DMS 273 (cell line): ENCODE measurements around the gene TTC28.

Experiments used
- DNase-seq: peaks from one replicate; lab custom pipeline; 2025; ENCODE audit not compliant: unreplicated experiment; lab: John Stamatoyannopoulos, UW

The TTC28 gene

DNA sequence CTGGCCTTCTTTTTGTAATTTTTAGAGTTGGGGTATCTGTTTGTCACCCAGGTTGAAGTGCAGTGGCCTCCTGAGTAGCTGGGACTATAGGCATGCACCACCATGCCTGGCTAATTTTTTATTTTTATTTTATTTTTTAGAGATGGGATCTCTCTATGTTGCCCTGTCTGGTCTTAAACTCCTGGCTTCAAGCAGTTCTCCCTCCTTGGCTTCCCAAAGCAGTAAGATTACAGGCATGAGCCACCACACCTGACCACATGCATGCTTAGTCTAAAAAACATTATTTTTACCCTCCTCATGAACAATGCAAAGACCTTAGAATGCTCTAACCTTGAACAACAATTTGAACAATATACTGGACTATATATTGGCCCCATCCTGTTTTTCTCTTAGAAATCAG lies 738.5 kb downstream of the TTC28 start:
- no peak for DNase-seq

DNA sequence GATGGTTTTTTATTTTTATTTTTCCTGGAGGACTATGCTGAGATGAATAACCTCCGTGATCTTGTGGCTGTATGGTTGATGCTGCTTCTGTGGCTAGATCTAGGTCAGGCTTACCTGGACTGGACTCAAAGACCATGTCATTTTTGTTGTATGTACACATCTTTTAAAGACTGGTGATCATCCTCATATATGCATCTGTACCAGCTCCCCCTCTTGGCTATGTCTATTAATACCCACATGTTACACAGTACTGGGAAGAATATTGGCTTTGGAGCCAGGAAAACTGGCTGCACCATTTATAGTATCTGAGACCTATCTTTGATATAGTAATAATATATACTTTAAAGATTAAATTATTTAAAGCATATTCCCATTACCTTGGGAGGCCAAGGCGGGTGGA lies 742.2 kb downstream of the TTC28 start:
- peak; percentile 15 for DNase-seq

DNA sequence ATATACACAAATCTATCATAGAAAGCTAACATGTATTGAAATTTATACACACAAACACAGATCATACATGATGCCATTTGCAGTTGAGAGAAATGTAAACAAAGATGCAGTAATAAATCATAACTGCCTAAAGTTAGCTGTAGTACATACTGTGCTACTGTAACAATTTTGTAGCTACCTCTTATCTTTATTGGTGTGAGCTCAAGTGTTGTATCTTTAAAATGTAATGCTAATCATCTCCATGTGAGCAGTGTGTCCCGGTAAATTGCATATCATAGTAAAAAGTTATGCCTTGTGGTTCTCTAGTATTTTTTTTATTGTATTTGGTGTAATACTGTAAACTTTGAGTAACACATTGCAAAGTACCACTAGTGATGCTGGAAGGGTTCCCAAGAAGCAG lies 743.7 kb downstream of the TTC28 start:
- no peak for DNase-seq

DNA sequence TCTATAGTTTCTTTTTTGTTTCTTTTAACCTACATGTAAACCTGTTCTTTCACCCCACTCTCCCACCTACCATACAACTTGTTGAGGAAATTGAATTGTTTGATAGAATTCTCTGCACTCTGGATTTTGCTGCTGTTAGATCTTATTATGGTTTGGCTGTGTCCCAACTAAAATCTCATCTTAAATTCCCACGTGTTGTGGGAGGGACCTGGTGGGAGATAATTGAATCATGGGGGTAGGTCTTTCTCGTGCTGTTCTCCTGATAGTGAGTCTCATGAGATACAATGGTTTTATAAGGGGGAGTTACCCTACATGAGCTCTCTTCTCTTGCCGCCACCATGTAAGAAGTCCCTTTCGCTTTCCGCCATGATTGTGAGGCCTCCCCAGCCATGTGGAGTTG lies 745.6 kb downstream of the TTC28 start:
- no peak for DNase-seq

DNA sequence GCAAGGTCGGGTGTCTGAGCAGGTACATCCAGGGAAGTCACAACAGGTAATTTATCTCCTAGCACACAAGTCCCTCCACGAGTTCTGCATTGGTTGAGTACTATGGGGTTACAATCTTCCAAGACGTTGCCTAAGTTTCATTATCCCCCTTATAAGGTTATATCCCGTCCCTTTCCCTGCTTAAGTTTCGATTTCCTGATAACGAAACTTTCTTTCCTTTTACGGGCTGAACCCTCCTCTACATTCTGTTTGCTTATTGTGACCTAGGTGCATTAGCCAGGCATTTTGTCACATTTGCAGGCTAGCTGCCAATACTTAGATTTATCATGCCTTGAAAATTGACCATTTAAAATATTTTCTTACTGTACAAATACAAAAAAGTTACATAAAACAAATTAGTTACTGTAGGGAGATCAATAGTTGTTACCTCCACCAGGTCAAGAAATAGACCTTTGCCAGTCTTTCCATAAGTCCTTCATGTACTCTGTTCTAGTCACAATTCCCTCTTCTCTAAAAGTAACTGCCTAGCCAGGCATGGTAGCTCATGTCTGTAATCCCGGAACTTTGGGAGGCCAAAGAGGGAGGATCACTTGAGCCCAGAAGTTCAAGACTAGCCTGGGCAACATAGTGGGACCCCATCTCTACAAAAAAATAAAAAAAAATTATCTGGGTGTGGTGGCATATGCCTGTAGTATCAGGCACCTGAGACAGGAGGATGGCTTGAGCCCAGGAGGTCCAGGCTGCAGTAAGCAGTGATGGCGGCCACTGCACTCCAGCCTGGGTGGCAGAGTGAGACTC lies 746.3 kb downstream of the TTC28 start:
- no peak for DNase-seq

DNA sequence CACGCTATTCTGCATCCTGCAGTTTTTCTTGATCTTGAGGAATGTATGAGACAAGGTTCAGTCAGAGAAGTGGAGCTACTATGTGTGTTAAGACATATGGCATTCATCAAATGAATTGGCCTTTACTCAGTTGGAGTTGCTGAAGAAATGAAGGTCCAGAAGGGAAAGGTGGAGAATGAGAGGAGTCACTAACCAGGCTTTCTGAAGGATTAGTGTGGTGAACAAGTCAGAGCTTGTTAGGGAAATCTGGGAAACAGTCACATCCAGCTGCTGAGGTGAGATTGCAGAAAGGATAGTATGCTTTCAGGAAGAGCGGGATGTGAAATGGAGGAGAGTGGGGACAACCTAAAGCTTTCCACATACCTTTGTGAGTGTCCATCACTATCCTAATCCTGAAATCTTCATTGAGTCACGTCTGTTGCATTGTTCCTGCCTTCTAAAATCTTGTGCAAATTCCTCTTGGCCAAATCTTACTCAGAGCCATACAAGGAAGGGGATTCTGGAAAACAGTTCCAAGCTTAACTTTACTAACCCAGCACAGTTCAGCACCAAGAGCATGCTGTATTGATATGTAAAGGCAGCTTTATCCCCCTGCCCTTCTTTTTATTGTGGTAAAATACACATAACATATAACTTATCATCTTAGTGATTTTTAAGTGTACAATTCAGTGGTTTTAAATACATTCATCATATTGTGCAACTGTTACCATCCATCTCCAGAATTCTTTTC lies 749.1 kb downstream of the TTC28 start:
- peak; percentile 65 for DNase-seq
